ENCODE data around the gene STAP1. TPM values are rescaled to one million over a fixed set of nuclear protein-coding genes. Genes with fewer than 3 reads are reported as not detected.

Gene STAP1
- total RNA-seq, 1 experiment from 2014 or later, result not detected

DNA sequence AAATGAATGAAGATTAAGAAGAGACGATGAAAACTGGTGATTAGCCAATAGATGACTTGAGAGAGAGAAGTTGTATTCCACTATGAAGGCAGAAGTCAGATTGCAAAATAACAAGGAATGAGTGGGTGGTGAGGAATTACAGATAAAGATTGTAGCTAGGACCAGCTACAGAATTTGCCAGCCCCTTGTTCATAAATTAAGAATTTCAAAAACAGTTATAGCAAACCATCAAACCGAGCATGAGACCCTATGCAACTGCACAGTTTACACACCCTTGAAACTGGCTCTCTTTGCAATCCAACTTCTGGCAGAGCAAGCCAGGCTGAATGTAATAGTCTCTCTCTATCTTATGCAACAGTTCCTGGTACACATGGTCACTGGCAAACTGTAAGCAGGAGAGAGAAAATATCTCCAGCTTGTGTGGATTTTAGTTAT, 35.2 kb downstream of the STAP1 start:
- TF ChIP-seq, protein P1, sequence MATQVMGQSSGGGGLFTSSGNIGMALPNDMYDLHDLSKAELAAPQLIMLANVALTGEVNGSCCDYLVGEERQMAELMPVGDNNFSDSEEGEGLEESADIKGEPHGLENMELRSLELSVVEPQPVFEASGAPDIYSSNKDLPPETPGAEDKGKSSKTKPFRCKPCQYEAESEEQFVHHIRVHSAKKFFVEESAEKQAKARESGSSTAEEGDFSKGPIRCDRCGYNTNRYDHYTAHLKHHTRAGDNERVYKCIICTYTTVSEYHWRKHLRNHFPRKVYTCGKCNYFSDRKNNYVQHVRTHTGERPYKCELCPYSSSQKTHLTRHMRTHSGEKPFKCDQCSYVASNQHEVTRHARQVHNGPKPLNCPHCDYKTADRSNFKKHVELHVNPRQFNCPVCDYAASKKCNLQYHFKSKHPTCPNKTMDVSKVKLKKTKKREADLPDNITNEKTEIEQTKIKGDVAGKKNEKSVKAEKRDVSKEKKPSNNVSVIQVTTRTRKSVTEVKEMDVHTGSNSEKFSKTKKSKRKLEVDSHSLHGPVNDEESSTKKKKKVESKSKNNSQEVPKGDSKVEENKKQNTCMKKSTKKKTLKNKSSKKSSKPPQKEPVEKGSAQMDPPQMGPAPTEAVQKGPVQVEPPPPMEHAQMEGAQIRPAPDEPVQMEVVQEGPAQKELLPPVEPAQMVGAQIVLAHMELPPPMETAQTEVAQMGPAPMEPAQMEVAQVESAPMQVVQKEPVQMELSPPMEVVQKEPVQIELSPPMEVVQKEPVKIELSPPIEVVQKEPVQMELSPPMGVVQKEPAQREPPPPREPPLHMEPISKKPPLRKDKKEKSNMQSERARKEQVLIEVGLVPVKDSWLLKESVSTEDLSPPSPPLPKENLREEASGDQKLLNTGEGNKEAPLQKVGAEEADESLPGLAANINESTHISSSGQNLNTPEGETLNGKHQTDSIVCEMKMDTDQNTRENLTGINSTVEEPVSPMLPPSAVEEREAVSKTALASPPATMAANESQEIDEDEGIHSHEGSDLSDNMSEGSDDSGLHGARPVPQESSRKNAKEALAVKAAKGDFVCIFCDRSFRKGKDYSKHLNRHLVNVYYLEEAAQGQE (IDR thresholded peaks at IDR 0.05; ENCODE audit: low read depth), result no peak
- TF ChIP-seq EZH2phosphoT487 (IDR thresholded peaks at IDR 0.05; ENCODE audit: borderline replicate concordance), result no peak
- no peak overlapping the region for H3K27ac ChIP-seq (ENCODE audit: low read depth, low read length)

DNA sequence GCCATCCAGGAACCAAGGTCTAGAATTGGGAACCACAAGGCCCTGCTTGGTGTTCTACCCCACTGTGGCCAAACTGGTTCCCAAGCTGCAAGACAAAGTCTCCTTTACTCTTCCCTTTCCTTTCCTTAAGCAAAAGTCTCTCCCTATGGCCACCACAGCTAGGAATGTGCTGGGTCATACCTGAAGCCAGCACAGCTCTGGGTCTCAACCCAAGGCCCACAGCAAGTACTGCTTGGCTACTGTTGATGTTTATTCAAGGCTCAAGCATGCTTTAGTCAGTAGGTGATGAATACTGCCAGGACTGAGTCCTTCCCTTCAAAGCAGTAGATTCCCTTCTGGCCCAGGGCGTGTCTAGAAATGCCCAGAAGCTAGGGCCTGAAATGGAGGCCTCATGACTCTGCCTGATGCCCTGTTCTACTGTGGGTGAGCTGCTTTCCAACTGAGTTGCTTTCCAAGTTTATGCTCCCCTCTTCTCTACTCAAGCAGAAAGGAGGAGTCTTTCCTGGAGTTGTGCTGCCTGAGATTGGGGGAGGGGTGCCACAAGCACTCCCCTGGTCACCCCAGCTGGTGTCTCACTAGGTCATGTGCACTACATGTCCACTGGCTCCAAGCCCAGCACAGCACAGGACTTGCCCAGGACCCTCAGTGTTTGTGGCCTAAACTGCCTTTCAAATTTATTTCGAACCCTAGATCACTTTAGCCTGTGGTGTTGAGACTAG, 44.9 kb downstream of the STAP1 start:
- intact Hi-C loops (cut with micrococcal nuclease), result no loop called here
- no peaks in the 10 kb centered on the region for H3K27me3 ChIP-seq (ENCODE audit: insufficient read depth, low read length)
- no peak overlapping the region for H3K4me2 ChIP-seq (ENCODE audit: low read length)
- H3K9me2 ChIP-seq (ENCODE audit: insufficient read depth), result no peaks in the 10 kb centered on the region
- POLR2A ChIA-PET, result no interaction called here
- no peaks in the 10 kb centered on the region for H4K20me1 ChIP-seq (ENCODE audit: insufficient read depth)
- DNase-seq (ENCODE audit: low read depth, low spot score) (no peak), ATAC-seq (no peak)
- no peak overlapping the region for H3K4me3 ChIP-seq (replicated peaks in 1 of 2; ENCODE audit: low read depth in 1 of 2, low read length in 2 of 2)
- no peak overlapping the region for H3K9ac ChIP-seq (ENCODE audit: low read length)
- BruUV-seq (replicated peaks), result no TSS peak
- no peak overlapping the region for H3K27ac ChIP-seq (ENCODE audit: low read depth, low read length)
- H3K79me2 ChIP-seq (ENCODE audit: insufficient read depth, low read length), result no peaks in the 10 kb centered on the region
- no peaks in the 10 kb centered on the region for H3K4me1 ChIP-seq (ENCODE audit: control insufficient read depth in 1 of 2, insufficient read depth in 2 of 2, low read length in 2 of 2)
- H3K9me3 ChIP-seq (ENCODE audit: control insufficient read depth in 1 of 2, insufficient read depth in 1 of 2, low read depth in 1 of 2, low read length in 2 of 2), result no peaks in the 10 kb centered on the region
- H3K36me3 ChIP-seq (ENCODE audit: control insufficient read depth in 1 of 2, insufficient read depth in 2 of 2, low read length in 2 of 2), result no peaks in the 10 kb centered on the region
- TF ChIP-seq EZH2 (IDR thresholded peaks at IDR 0.05), result no peak
- TF ChIP-seq, protein P2, sequence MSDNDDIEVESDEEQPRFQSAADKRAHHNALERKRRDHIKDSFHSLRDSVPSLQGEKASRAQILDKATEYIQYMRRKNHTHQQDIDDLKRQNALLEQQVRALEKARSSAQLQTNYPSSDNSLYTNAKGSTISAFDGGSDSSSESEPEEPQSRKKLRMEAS (IDR thresholded peaks at IDR 0.05), result no peak
- TF ChIP-seq CEBPB (IDR thresholded peaks at IDR 0.05; ENCODE audit: low read depth), result no peak
- no peak for TF ChIP-seq SP1 (IDR thresholded peaks at IDR 0.05; ENCODE audit: low read depth)
- TF ChIP-seq ELF1 (IDR thresholded peaks at IDR 0.05; ENCODE audit: borderline replicate concordance, low read depth), result no peak
- TF ChIP-seq, protein P3, sequence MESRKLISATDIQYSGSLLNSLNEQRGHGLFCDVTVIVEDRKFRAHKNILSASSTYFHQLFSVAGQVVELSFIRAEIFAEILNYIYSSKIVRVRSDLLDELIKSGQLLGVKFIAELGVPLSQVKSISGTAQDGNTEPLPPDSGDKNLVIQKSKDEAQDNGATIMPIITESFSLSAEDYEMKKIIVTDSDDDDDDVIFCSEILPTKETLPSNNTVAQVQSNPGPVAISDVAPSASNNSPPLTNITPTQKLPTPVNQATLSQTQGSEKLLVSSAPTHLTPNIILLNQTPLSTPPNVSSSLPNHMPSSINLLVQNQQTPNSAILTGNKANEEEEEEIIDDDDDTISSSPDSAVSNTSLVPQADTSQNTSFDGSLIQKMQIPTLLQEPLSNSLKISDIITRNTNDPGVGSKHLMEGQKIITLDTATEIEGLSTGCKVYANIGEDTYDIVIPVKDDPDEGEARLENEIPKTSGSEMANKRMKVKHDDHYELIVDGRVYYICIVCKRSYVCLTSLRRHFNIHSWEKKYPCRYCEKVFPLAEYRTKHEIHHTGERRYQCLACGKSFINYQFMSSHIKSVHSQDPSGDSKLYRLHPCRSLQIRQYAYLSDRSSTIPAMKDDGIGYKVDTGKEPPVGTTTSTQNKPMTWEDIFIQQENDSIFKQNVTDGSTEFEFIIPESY (IDR thresholded peaks at IDR 0.05; ENCODE audit: extremely low read depth, insufficient replicate concordance, low read length), result no peak
- RAD21 ChIA-PET (ENCODE audit: low non-redundant PET in 1 of 2, low total read pairs in 2 of 2, uncharacterized antibody in 2 of 2, unreplicated experiment in 2 of 2), result no interaction called here
- H2AFZ ChIP-seq (ENCODE audit: low read depth, low read length, poor library complexity, severe bottlenecking), result no peak overlapping the region
- CTCF ChIA-PET, result no interaction called here

More for the DNA sequence above, 35.2 kb downstream of the STAP1 start:
- ChIA-PET CTCF (no interaction called here), RAD21 (ENCODE audit: low non-redundant PET in 1 of 2, low total read pairs in 2 of 2, uncharacterized antibody in 2 of 2, unreplicated experiment in 2 of 2) (no interaction called here), POLR2A (no interaction called here)
- Histone ChIP-seq H4K20me1 (ENCODE audit: insufficient read depth) (no peaks in the 10 kb centered on the region), H3K36me3 (ENCODE audit: control insufficient read depth in 1 of 2, insufficient read depth in 2 of 2, low read length in 2 of 2) (no peaks in the 10 kb centered on the region), H3K9me3 (ENCODE audit: control insufficient read depth in 1 of 2, insufficient read depth in 1 of 2, low read depth in 1 of 2, low read length in 2 of 2) (no peaks in the 10 kb centered on the region), H3K9ac (ENCODE audit: low read length) (no peak overlapping the region), H2AFZ (ENCODE audit: low read depth, low read length, poor library complexity, severe bottlenecking) (no peak overlapping the region), H3K4me1 (ENCODE audit: control insufficient read depth in 1 of 2, insufficient read depth in 2 of 2, low read length in 2 of 2) (no peaks in the 10 kb centered on the region), H3K9me2 (ENCODE audit: insufficient read depth) (no peaks in the 10 kb centered on the region), H3K27me3 (ENCODE audit: insufficient read depth, low read length) (no peaks in the 10 kb centered on the region), H3K79me2 (ENCODE audit: insufficient read depth, low read length) (no peaks in the 10 kb centered on the region), H3K4me3 (replicated peaks in 1 of 2; ENCODE audit: low read depth in 1 of 2, low read length in 2 of 2) (no peak overlapping the region), H3K4me2 (ENCODE audit: low read length) (no peak overlapping the region)
- intact Hi-C loops (cut with micrococcal nuclease), result no loop called here
- no TSS peak for BruUV-seq (replicated peaks)
- DNase-seq (ENCODE audit: low read depth, low spot score) (no peak), ATAC-seq (no peak)

All from HCT116 (cell line).